SK-N-SH (cell line): Measurements from ENCODE around the gene SDR42E1. TPM values are rescaled to one million over a fixed set of nuclear protein-coding genes. Genes with fewer than 3 reads are reported as not detected.

Source experiments
- CTCF ChIA-PET: fragments of 300-600, 350-600 bp; formaldehyde crosslinking; extraction: SDS; loops from one replicate; lab custom pipeline; 2021; lab: Yijun Ruan, JAX
- POLR2A ChIA-PET: fragments of 350-600 bp; sonication (Branson Sonifier 250); formaldehyde crosslinking; extraction: SDS; loops from one replicate; lab custom pipeline; 2020; ENCODE audit warnings: antibody characterized with exemption, inconsistent platforms; lab: Yijun Ruan, JAX
- DNase-seq: peaks from one replicate; pipeline ENCODE4 v3.0.0; 2012
- H2AFZ ChIP-seq: fragments of 200-600 bp; sonication (generic); 2 replicates; pipeline ENCODE4 v1.8.1; 2016; ENCODE audit warnings: antibody characterized with exemption, mild to moderate bottlenecking, low read depth
- H3F3A ChIP-seq: fragments of 200-600 bp; sonication (generic); replicated peaks from 2 replicates; pipeline ENCODE3; 2016; ENCODE audit warnings: antibody characterized with exemption, mild to moderate bottlenecking; ENCODE audit not compliant: insufficient read depth
- H3K27ac ChIP-seq, 2 experiments: fragments of 200-500 bp in 1 of 2; fragments of 200-600 bp in 1 of 2; sonication (Bioruptor generic) in 1 of 2; sonication (generic), shearing (Covaris generic) in 1 of 2; 2 replicates each; pipeline versions ENCODE4 v1.5.1 to v1.6.1; 2014 to 2016; ENCODE audit warnings: low read depth in 2 of 2, inconsistent platforms in 1 of 2, low read length in 1 of 2, mild to moderate bottlenecking in 1 of 2, mixed read lengths in 1 of 2
- H3K27me3 ChIP-seq: fragments of 200-600 bp; sonication (generic), shearing (Covaris generic); 2 replicates; pipeline ENCODE4 v1.6.1; 2016; ENCODE audit warnings: mixed run types; ENCODE audit not compliant: insufficient read depth
- H3K36me3 ChIP-seq, 2 experiments: fragments of 200-500 bp in 1 of 2; fragments of 200-600 bp in 1 of 2; sonication (Bioruptor generic) in 1 of 2; sonication (generic) in 1 of 2; replicated peaks in 1 of 2; 2 replicates each; pipeline versions ENCODE3 to v1.5.1; 2014 to 2016; ENCODE audit warnings: low read length in 1 of 2, mild to moderate bottlenecking in 1 of 2; ENCODE audit not compliant: insufficient read depth in 2 of 2, control insufficient read depth in 1 of 2
- H3K4me1 ChIP-seq, 2 experiments: fragments of 200-500 bp in 1 of 2; fragments of 200-600 bp in 1 of 2; sonication (Bioruptor generic) in 1 of 2; sonication (generic), shearing (Covaris generic) in 1 of 2; 2 replicates each; pipeline versions ENCODE4 v1.5.1 to v1.6.1; 2014 to 2016; ENCODE audit warnings: low read depth in 1 of 2, low read length in 1 of 2, mixed run types in 1 of 2; ENCODE audit not compliant: insufficient read depth in 2 of 2, control insufficient read depth in 1 of 2
- H3K4me2 ChIP-seq: fragments of 200-600 bp; sonication (generic), shearing (Covaris generic); 2 replicates; pipeline ENCODE4 v1.6.1; 2017; ENCODE audit warnings: mixed run types
- H3K4me3 ChIP-seq, 2 experiments: fragments of 200-500 bp in 1 of 2; fragments of 200-600 bp in 1 of 2; sonication (Bioruptor generic) in 1 of 2; sonication (generic), shearing (Covaris generic) in 1 of 2; 2 replicates each; pipeline versions ENCODE4 v1.5.1 to v1.8.1; 2014 to 2016; ENCODE audit warnings: low read depth in 2 of 2, inconsistent platforms in 1 of 2, low read length in 1 of 2, mild to moderate bottlenecking in 1 of 2, mixed read lengths in 1 of 2, moderate library complexity in 1 of 2
- H3K79me2 ChIP-seq: fragments of 200-600 bp; sonication (generic); 2 replicates; pipeline ENCODE4 v1.8.1; 2017; ENCODE audit warnings: mild to moderate bottlenecking; ENCODE audit not compliant: insufficient read depth
- H3K9ac ChIP-seq: fragments of 200-600 bp; sonication (generic); 2 replicates; pipeline ENCODE4 v1.6.1; 2017; ENCODE audit warnings: mixed run types
- H3K9me2 ChIP-seq: fragments of 200-600 bp; sonication (generic); 2 replicates; pipeline ENCODE4 v1.6.1; 2017; ENCODE audit warnings: mixed run types
- H3K9me3 ChIP-seq: fragments of 200-600 bp; sonication (generic); 2 replicates; pipeline ENCODE4 v1.6.1; 2017; ENCODE audit warnings: mixed run types, mild to moderate bottlenecking, moderate library complexity
- H4K20me1 ChIP-seq: fragments of 200-600 bp; sonication (generic); 2 replicates; pipeline ENCODE4 v1.6.1; 2017; ENCODE audit warnings: mild to moderate bottlenecking, mixed run types; ENCODE audit not compliant: insufficient read depth
- CHD2 ChIP-seq: fragments of 150-350 bp; IDR thresholded peaks from 2 replicates; pipeline ENCODE4 v1.6.1; 2018; ENCODE audit warnings: low read length; ENCODE audit not compliant: partially characterized antibody
- CTCF ChIP-seq: fragments of 200-600 bp; sonication (generic); IDR thresholded peaks from 2 replicates; pipeline ENCODE4 v1.6.1; 2017; ENCODE audit warnings: antibody characterized with exemption, mild to moderate bottlenecking, moderate library complexity
- ELF1 ChIP-seq: IDR thresholded peaks from 2 replicates; pipeline ENCODE4 v1.4.0; 2012
- EZH2phosphoT487 ChIP-seq: fragments of 200-600 bp; sonication (generic); IDR thresholded peaks from 2 replicates; pipeline ENCODE4 v1.6.1; 2017; ENCODE audit warnings: low read depth, mixed run types, mild to moderate bottlenecking, antibody characterized with exemption, moderate library complexity, borderline replicate concordance
- GATA2 ChIP-seq: sonication (generic); formaldehyde crosslinking; IDR thresholded peaks from 2 replicates; pipeline ENCODE4 v1.5.0; 2020; ENCODE audit warnings: mild to moderate bottlenecking, missing genetic modification reagents
- IRF3 ChIP-seq: fragments of 150-350 bp; IDR thresholded peaks from 2 replicates; pipeline ENCODE4 v1.6.1; 2016; ENCODE audit warnings: mild to moderate bottlenecking, low read depth, low read length
- NRF1 ChIP-seq: IDR thresholded peaks from 2 replicates; pipeline ENCODE4 v1.6.1; 2012; ENCODE audit warnings: low read depth, mild to moderate bottlenecking, low read length
- PBX3 ChIP-seq: IDR thresholded peaks from 2 replicates; pipeline ENCODE4; 2012
- POLR2AphosphoS5 ChIP-seq: IDR thresholded peaks from 2 replicates; pipeline ENCODE4 v1.6.1; 2012; ENCODE audit warnings: low read depth, low read length
- RAD21 ChIP-seq: IDR thresholded peaks from 2 replicates; pipeline ENCODE4 v1.6.1; 2012; ENCODE audit warnings: mild to moderate bottlenecking, low read length
- RFX5 ChIP-seq: IDR thresholded peaks from 2 replicates; pipeline ENCODE4 v1.6.1; 2012; ENCODE audit warnings: mild to moderate bottlenecking, improper control_type of control experiment, low read length
- RXRA ChIP-seq: IDR thresholded peaks from 2 replicates; pipeline ENCODE4 v1.4.0; 2012; ENCODE audit warnings: low read depth, mild to moderate bottlenecking, borderline replicate concordance
- SMC3 ChIP-seq: IDR thresholded peaks from 2 replicates; pipeline ENCODE4 v1.6.1; 2012; ENCODE audit warnings: low read depth, low read length, improper control_type of control experiment
- TAF1 ChIP-seq: IDR thresholded peaks from 2 replicates; pipeline ENCODE4 v1.6.1; 2012; ENCODE audit warnings: low read depth, mild to moderate bottlenecking, low read length, moderate library complexity, borderline replicate concordance
- TCF12 ChIP-seq: IDR thresholded peaks from 2 replicates; pipeline ENCODE4 v1.4.0; 2012
- USF1 ChIP-seq: IDR thresholded peaks from 2 replicates; pipeline ENCODE4 v1.4.0; 2012; ENCODE audit warnings: low read depth, borderline replicate concordance
- WGBS: methylation state at CpG from one replicate; pipeline ENCODE4 v1.1.6; 2017; ENCODE audit warnings: low lambda C conversion rate; 5-methylcytosine and 5-hydroxymethylcytosine counted together
- polyA plus RNA-seq, 3 experiments: library from polyadenylated mRNA; depleted of rRNA; stranded (reverse); fragments of >200 nt; gene quantifications; 2 replicates each; pipeline ENCODE4 v1.2.3, GENCODE V29; 2012

Gene SDR42E1
- polyA plus RNA-seq, 1 of the 3 experiments (the other 2 are of a cell fraction), result not detected

GRCh38 chr16:82046541-82046940 is 35.3 kb upstream of the SDR42E1 start:
- ChIA-PET CTCF (no interaction called here), POLR2A (no interaction called here)
- H3F3A ChIP-seq, result no peaks in the 10 kb centered on the region
- no peak overlapping the region for H3K9ac ChIP-seq
- no peak overlapping the region for H3K4me2 ChIP-seq
- peaks cover 40% of the 10 kb centered on the region; the same call in 1 of the 2 replicates for H3K27me3 ChIP-seq
- no peaks in the 10 kb centered on the region for H3K9me2 ChIP-seq
- WGBS, result 17% methylated on average over 4 of the region's 4 CpGs
- H4K20me1 ChIP-seq, result no peaks in the 10 kb centered on the region
- no peak overlapping the region for H2AFZ ChIP-seq
- no peaks in the 10 kb centered on the region for H3K79me2 ChIP-seq
- H3K4me1 ChIP-seq, result peaks cover 0 to 6% of the 10 kb centered on the region in 2 experiments; a peak in 1 of 4 replicates
- no peaks in the 10 kb centered on the region for H3K36me3 ChIP-seq
- no peak for DNase-seq
- TF ChIP-seq EZH2phosphoT487, result no peak
- no peak for TF ChIP-seq CHD2
- TF ChIP-seq RAD21, result no peak
- no peak for TF ChIP-seq TCF12
- no peak overlapping the region for H3K4me3 ChIP-seq
- H3K9me3 ChIP-seq, result no peaks in the 10 kb centered on the region
- no peak overlapping the region for H3K27ac ChIP-seq

- TF ChIP-seq RFX5 (no peak), PBX3 (no peak), RXRA (no peak), NRF1 (no peak), USF1 (no peak), IRF3 (no peak), TAF1 (no peak), ELF1 (no peak), POLR2AphosphoS5 (no peak), SMC3 (no peak), CTCF (no peak), GATA2 (no peak)
- TF ChIP-seq, all 33 proteins: peak for 0
- CTCF ChIA-PET, result interaction anchor here (0.8 kb wide), 1 partner anchor 9 kb away, joined by 3 read pairs; no protein-coding TSS in a partner anchor
- H3K9ac ChIP-seq, result no peak overlapping the region
- no peaks in the 10 kb centered on the region for H3K36me3 ChIP-seq
- H3K4me2 ChIP-seq, result no peak overlapping the region
- no peak overlapping the region for H3K4me3 ChIP-seq
- H3K9me2 ChIP-seq, result no peaks in the 10 kb centered on the region
- peaks cover 0 to 6% of the 10 kb centered on the region in 2 experiments; a peak in 1 of 4 replicates for H3K4me1 ChIP-seq
- H3F3A ChIP-seq, result no peaks in the 10 kb centered on the region
- no peak for DNase-seq
- 27% methylated on average over 2 of the region's 2 CpGs for WGBS
- H3K79me2 ChIP-seq, result no peaks in the 10 kb centered on the region
- POLR2A ChIA-PET, result no interaction called here
- peaks cover 34% of the 10 kb centered on the region; the same call in 1 of the 2 replicates for H3K27me3 ChIP-seq
- no peak overlapping the region for H2AFZ ChIP-seq
- H3K9me3 ChIP-seq, result no peaks in the 10 kb centered on the region
- no peaks in the 10 kb centered on the region for H4K20me1 ChIP-seq
- H3K27ac ChIP-seq, result no peak overlapping the region
These were observed 34.2 kb upstream of the SDR42E1 start for GRCh38 chr16:82045465-82045864.
